ENCODE data around the gene TRAPPC3L. TPM values are rescaled to one million over a fixed set of nuclear protein-coding genes. Genes with fewer than 3 reads are reported as not detected.

TRAPPC3L gene
- total and polyA plus RNA-seq, 9 of the 15 experiments (the other 6 are each of a cell fraction or from before 2014, with no cell fraction given): not detected

DNA sequence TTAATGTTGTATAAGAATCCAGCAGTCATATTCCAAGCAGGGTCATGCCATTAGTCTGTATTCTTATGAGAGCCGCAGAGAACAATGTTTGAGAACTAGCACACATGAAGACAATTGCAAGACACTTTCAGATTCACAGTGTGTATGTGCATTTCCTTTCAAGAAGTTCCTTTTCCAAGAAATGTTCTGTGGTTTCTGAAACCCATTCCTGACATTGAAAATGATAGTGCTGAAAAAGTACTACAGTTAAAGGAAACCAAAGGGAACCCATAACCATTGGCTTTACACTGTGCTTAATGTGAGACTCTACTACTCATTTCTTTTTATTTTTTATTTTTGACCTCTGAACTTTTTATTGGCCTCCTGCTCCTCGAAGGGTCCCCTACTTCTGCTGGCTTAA lies 88.6 kb downstream of the TRAPPC3L start:
- FAIRE-seq: no peak
- no peak for DNase-seq (ENCODE audit: extremely low read depth in 1 of 4, low spot score in 3 of 4)
- TF ChIP-seq JUNB (CRISPR knock-in tag; conservative IDR thresholded peaks at IDR 0.05) (no peak), ZNF766 (CRISPR knock-in tag; conservative IDR thresholded peaks at IDR 0.05) (0 out of 2 replicates have a peak, but pooled peaks have one; percentile 31)
- no peak overlapping the region for H3K4me2 ChIP-seq (ENCODE audit: insufficient read depth, low read length)
- H3K27me3 ChIP-seq (ENCODE audit: control insufficient read depth in 2 of 2, insufficient read depth in 2 of 2, low read length in 2 of 2): peaks cover 0 to 1% of the 10 kb centered on the region in 2 experiments; a peak in 1 of 5 replicates
- no peaks in the 10 kb centered on the region for H3K79me2 ChIP-seq (ENCODE audit: control insufficient read depth, insufficient read depth, low read length)
- H3K27ac ChIP-seq (ENCODE audit: extremely low read depth, low read depth, low read length): no peak overlapping the region
- WGBS (ENCODE audit: insufficient coverage, low coverage, missing lambda C conversion rate): 21% methylated on average over 2 of the region's 2 CpGs
- no peaks in the 10 kb centered on the region for H3K9me3 ChIP-seq (replicated peaks; ENCODE audit: control insufficient read depth, insufficient read depth, low read depth, low read length)
- H3K4me1 ChIP-seq (replicated peaks in 1 of 2; ENCODE audit: control insufficient read depth in 2 of 2, insufficient read depth in 2 of 2, low read length in 2 of 2): peaks cover 0 to 3% of the 10 kb centered on the region in 2 experiments; a peak in 1 of 5 replicates
- H3K36me3 ChIP-seq (ENCODE audit: control insufficient read depth, insufficient read depth, low read length): no peaks in the 10 kb centered on the region
- no peak for ATAC-seq
- intact Hi-C loops (cut with micrococcal nuclease) (no loop called here), in situ Hi-C loops (cut with MboI) (no loop called here)
- H2AFZ ChIP-seq (ENCODE audit: low read depth, low read length): no peak overlapping the region
- no TSS peak for BruUV-seq (replicated peaks)
- H3K9ac ChIP-seq (ENCODE audit: insufficient read depth in 1 of 2, low read depth in 2 of 2, low read length in 2 of 2): no peak overlapping the region
- POLR2A ChIA-PET: no interaction called here
- no peaks in the 10 kb centered on the region for H4K20me1 ChIP-seq (replicated peaks; ENCODE audit: control insufficient read depth, insufficient read depth, low read length)
- CTCF ChIA-PET (ENCODE audit: low intra/inter-chr PET ratio): no interaction called here
- H3K4me3 ChIP-seq: no peak overlapping the region
- H3K9me1 ChIP-seq (ENCODE audit: control insufficient read depth, insufficient read depth, low read length): no peaks in the 10 kb centered on the region

GRCh38 chr6:116456106-116456505 lies 89.4 kb downstream of the TRAPPC3L start:
- 25% methylated on average over 3 of the region's 3 CpGs for WGBS (ENCODE audit: insufficient coverage, low coverage, missing lambda C conversion rate)
- FAIRE-seq: no peak
- Histone ChIP-seq H4K20me1 (replicated peaks; ENCODE audit: control insufficient read depth, insufficient read depth, low read length) (no peaks in the 10 kb centered on the region), H3K9me3 (replicated peaks; ENCODE audit: control insufficient read depth, insufficient read depth, low read depth, low read length) (no peaks in the 10 kb centered on the region), H2AFZ (ENCODE audit: low read depth, low read length) (no peak overlapping the region), H3K9ac (ENCODE audit: insufficient read depth in 1 of 2, low read depth in 2 of 2, low read length in 2 of 2) (no peak overlapping the region), H3K9me1 (ENCODE audit: control insufficient read depth, insufficient read depth, low read length) (no peaks in the 10 kb centered on the region), H3K79me2 (ENCODE audit: control insufficient read depth, insufficient read depth, low read length) (no peaks in the 10 kb centered on the region), H3K4me2 (ENCODE audit: insufficient read depth, low read length) (no peak overlapping the region), H3K27ac (ENCODE audit: extremely low read depth, low read depth, low read length) (no peak overlapping the region), H3K4me1 (replicated peaks in 1 of 2; ENCODE audit: control insufficient read depth in 2 of 2, insufficient read depth in 2 of 2, low read length in 2 of 2) (peaks cover 0 to 2% of the 10 kb centered on the region in 2 experiments; a peak in 2 of 5 replicates), H3K36me3 (ENCODE audit: control insufficient read depth, insufficient read depth, low read length) (no peaks in the 10 kb centered on the region), H3K27me3 (ENCODE audit: control insufficient read depth in 2 of 2, insufficient read depth in 2 of 2, low read length in 2 of 2) (no peaks in the 10 kb centered on the region), H3K4me3 (no peak overlapping the region)
- POLR2A ChIA-PET: no interaction called here
- ATAC-seq: no peak
- CTCF ChIA-PET (ENCODE audit: low intra/inter-chr PET ratio): no interaction called here
- DNase-seq (ENCODE audit: extremely low read depth in 1 of 4, low spot score in 3 of 4): no peak
- intact Hi-C loops (cut with micrococcal nuclease) (no loop called here), in situ Hi-C loops (cut with MboI) (no loop called here)
- no TSS peak for BruUV-seq (replicated peaks)
- TF ChIP-seq MTF1 (CRISPR knock-in tag; IDR thresholded peaks at IDR 0.05; ENCODE audit: borderline replicate concordance) (no peak), EWSR1 (IDR thresholded peaks at IDR 0.05; ENCODE audit: borderline replicate concordance, low read depth, partially characterized antibody) (no peak), BCLAF1 (IDR thresholded peaks at IDR 0.05; ENCODE audit: borderline replicate concordance in 1 of 2, control insufficient read depth in 1 of 2, low read depth in 2 of 2, low read length in 1 of 2) (no peak), ZSCAN29 (IDR thresholded peaks at IDR 0.05) (no peak), ZNF134 (CRISPR knock-in tag; conservative IDR thresholded peaks at IDR 0.05) (no peak)
- TF ChIP-seq, protein P1, sequence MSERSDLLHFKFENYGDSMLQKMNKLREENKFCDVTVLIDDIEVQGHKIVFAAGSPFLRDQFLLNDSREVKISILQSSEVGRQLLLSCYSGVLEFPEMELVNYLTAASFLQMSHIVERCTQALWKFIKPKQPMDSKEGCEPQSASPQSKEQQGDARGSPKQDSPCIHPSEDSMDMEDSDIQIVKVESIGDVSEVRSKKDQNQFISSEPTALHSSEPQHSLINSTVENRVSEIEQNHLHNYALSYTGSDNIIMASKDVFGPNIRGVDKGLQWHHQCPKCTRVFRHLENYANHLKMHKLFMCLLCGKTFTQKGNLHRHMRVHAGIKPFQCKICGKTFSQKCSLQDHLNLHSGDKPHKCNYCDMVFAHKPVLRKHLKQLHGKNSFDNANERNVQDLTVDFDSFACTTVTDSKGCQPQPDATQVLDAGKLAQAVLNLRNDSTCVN (CRISPR knock-in tag; IDR thresholded peaks at IDR 0.05): no peak
